ENCODE measurements around the gene GFOD2. TPM values are rescaled to one million over a fixed set of nuclear protein-coding genes. Genes with fewer than 3 reads are reported as not detected.

Gene GFOD2, protein sequence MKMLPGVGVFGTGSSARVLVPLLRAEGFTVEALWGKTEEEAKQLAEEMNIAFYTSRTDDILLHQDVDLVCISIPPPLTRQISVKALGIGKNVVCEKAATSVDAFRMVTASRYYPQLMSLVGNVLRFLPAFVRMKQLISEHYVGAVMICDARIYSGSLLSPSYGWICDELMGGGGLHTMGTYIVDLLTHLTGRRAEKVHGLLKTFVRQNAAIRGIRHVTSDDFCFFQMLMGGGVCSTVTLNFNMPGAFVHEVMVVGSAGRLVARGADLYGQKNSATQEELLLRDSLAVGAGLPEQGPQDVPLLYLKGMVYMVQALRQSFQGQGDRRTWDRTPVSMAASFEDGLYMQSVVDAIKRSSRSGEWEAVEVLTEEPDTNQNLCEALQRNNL
- total RNA-seq: 10 to 100 TPM in 1 of 2 donors, 1 to 10 TPM in 1; 10.0 to 16.3 TPM

DNA sequence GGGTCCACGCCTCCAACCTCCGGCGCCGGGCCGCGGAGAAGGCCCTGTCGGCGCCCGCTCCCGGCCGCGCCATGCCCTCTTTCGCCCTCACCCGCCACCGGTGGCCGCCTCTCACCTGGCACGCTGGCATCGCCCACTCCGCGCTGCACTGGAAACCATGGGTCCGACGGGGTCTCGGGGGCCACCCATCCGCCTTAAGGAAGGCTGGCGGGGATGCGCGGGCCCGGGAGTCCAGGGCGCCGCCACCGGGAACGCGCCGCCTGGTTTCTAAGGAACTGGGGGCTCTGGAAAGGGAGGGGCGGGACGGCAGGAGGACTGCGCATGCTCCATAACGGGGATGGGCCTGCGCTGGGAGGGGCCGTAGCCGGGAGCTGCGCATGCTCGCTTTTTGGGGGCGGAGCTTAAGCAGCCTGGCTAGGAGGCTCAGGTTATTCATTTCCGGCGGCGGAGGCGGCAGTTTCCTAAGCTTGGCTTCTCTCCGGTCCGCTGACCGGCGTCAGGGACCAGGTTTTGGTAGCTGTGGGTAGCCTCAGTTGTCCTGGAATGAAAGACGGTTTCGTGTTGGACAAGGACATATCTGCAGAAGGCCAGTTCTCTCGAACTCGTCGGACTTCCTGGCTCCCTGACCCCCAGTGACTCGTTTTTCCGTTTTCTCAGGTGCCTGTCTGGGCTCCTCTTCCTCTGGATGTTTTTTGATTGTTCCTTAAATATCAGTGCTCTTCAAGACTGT is at the start of gene GFOD2:
TSS of gene GFOD2 (minus strand) at position 269 of the 730 bp plus-strand sequence. CDS start 33,601 bp downstream, outside the sequence.

DNA sequence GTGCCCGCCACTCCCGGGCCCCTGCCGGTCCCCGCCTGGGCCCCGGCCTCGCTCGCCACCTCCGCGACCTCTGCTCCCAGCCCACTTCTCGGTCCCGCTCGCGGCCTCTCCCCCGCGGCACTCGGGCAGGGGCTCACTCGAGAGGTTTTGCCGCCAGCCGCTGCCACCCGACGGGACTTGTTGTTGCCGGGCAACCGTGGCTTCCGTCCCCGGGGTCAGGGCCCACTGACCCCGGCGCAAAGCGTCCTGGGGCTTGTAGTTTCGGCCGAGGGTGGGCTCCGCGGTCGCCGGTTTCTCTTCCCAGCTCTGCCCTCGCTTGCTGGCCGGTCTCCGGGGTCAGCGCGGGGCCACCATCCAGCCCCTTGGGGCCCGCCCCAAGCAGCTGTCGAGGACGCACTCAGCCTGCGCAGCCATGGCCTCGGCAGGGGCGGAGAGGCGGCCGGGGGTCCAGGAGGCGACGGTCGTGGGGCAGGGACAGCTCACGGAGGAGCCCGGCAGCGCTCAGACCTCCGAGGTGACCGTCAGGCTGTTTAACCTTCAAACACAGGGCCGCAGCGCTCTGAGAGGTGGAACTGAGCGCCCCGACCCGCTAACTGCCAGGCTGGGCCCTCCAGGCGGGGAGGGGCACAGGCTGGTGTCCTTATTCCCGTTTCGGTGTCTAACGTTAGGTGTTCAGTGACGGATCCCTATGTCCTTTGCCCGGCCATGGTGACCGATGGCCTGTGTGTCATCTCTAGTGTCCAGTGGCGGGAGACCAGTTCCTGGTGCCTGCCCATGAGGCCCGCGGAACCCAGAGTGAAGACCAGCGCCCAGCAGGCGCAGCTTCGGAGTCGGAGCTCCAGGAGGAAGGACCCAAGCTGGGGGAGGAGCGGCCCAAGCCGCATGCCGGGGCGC is 52.3 kb downstream of the GFOD2 start, which contains the start of the genes C16orf86 and ENKD1:
TSS of gene C16orf86 (plus strand) at position 256 of the 894 bp plus-strand sequence. CDS start at position 413, 157 bp downstream.
TSS of gene ENKD1 (minus strand) at position 192 of the 894 bp plus-strand sequence. CDS start 308 bp downstream, outside the sequence.

DNA sequence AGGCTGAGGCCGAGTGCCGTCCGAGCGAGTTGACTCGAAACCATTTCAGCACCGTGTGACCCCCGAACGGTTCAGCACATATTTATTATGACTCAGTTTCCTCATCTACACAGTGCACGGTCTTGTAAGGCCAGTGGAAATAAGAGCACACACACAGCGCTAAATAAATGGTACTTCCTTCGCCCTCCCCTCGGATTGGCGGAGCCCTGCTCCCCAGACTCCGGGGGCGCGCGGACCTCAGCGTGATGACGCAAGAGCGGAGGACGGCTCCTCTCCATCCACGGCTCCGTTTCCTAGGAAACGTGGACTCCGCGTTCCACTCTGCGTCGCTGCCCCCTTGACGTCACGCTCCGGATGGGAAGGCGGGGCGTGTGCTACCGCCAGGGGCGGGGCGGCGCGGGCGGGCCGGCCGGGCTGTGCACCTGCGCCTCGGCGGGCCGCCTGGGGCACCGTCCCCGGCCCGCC is 58.5 kb downstream of the GFOD2 start, which contains the start of gene PARD6A:
TSS of gene PARD6A (plus strand) at position 397 of the 465 bp plus-strand sequence. CDS start 79 bp downstream, outside the sequence.

DNA sequence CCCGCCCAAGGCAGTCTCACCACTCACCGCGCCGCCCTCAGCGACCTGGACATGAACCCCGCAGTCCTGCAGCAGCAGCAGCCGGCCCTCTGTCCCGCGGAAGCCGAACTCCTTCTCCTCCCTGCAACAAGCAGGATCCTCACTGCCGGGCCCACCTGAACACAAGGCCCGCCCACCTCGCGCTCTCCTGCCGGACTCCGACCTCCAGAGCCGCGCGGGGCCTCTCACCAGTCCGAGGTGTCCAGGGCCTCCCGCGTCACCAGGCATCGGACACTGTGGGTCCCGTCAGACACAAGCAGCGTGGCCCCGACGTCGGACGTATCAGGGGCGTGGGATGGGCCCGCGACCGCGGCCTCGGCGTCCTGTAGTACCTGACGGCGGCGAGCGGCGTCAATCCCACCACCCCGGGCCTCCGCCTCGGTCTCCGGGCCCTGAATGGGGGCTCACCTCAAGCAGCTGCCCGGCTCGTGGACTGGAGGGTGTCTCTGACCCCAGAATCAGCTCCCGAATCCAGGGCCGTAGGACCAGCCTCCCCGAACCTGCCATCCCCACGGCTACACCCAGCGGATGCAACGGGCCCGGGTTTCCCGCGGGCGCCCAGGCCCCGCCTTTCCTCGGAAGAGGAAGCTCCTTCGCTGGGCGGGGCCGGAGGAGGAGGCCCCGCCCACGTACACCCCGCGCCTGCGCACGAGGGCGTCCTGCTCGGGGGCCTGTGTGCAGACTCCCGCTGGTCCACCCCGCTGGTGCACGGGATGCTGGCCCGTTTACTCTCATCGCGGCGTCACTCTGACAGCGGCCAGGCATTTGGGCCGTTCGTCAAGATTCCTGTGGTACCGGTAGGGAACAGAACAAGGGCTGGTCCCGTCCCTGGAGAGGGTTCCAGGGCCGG is 59.2 kb downstream of the GFOD2 start, which contains the start of gene ACD:
TSS of gene ACD (minus strand) at position 586 of the 889 bp plus-strand sequence. CDS start at position 546, 40 bp downstream.

Other genes with a start within 250 kb of the GFOD2 start
- 100 to 1,000 TPM; 213 to 301 TPM for gene ATP6V0D1, start 238.2 kb downstream of the GFOD2 start, total RNA-seq
- not detected for gene AGRP, start 235.8 kb downstream of the GFOD2 start, total RNA-seq
- gene RIPOR1, start 190.5 kb downstream of the GFOD2 start, total RNA-seq: 10 to 100 TPM; 26.8 to 27.0 TPM
- gene CTCF, start 156.8 kb downstream of the GFOD2 start, total RNA-seq: 10 to 100 TPM; 22.4 to 31.0 TPM
- gene CARMIL2, start 74.2 kb downstream of the GFOD2 start, total RNA-seq: not detected
- 10 to 100 TPM; 17.9 to 36.6 TPM for gene ACD, start 59.1 kb downstream of the GFOD2 start, total RNA-seq
- gene PARD6A, start 58.4 kb downstream of the GFOD2 start, total RNA-seq: 1 to 10 TPM in 1 of 2 donors, under 1 TPM in 1; 0.69 to 2.3 TPM
- 10 to 100 TPM in 1 of 2 donors, 1 to 10 TPM in 1; 7.9 to 17.0 TPM for gene ENKD1, start 52.6 kb downstream of the GFOD2 start, total RNA-seq
- gene C16orf86, start 52.5 kb downstream of the GFOD2 start, total RNA-seq: 1 to 10 TPM; 4.0 to 6.2 TPM
- 10 to 100 TPM; 13.8 to 14.0 TPM for gene RANBP10, start 87.2 kb upstream of the GFOD2 start, total RNA-seq
- gene TSNAXIP1, start 87.6 kb upstream of the GFOD2 start, total RNA-seq: under 1 TPM; 0.67 to 0.69 TPM
- gene THAP11, start 123.0 kb upstream of the GFOD2 start, total RNA-seq: 10 to 100 TPM; 26.5 to 40.0 TPM
- gene NUTF2, start 127.6 kb upstream of the GFOD2 start, total RNA-seq: 100 to 1,000 TPM; 317 to 429 TPM
- 10 to 100 TPM; 20.3 to 29.0 TPM for gene CENPT, start 128.4 kb upstream of the GFOD2 start, total RNA-seq
- gene EDC4, start 153.7 kb upstream of the GFOD2 start, total RNA-seq: 10 to 100 TPM; 55.7 to 64.9 TPM
- under 1 TPM in 1 of 2 donors, not detected in 1; 0.34 TPM for gene NRN1L, start 165.6 kb upstream of the GFOD2 start, total RNA-seq
- gene PSKH1, start 173.9 kb upstream of the GFOD2 start, total RNA-seq: 10 to 100 TPM; 19.6 to 24.1 TPM
- gene CTRL, start 212.5 kb upstream of the GFOD2 start, total RNA-seq: 1 to 10 TPM in 1 of 2 donors, not detected in 1; 1.3 TPM
- 10 to 100 TPM; 63.9 to 66.4 TPM for gene PSMB10, start 217.5 kb upstream of the GFOD2 start, total RNA-seq
- gene LCAT, start 224.8 kb upstream of the GFOD2 start, total RNA-seq: 1 to 10 TPM; 1.0 to 1.7 TPM
- 10 to 100 TPM; 25.3 to 25.5 TPM for gene SLC12A4, start 249.3 kb upstream of the GFOD2 start, total RNA-seq

Measured in melanocyte of skin (primary cell).